GM19351 (cell line): ENCODE measurements around the gene NSMF.
A peak's percentile ranks its signal among the peaks of the same experiment; 100 is the strongest.

ENCODE experiments used
- ATAC-seq: cut with Tn5 transposase; IDR thresholded peaks from one replicate; pipeline ENCODE4 v1.9.1; 2021; ENCODE audit warnings: mild to moderate bottlenecking, moderate library complexity; ENCODE audit not compliant: unreplicated experiment

Gene NSMF

GRCh38 chr9:137448602-137448962 lies 10.6 kb downstream of the NSMF start:
- ATAC-seq, result no peak

DNA sequence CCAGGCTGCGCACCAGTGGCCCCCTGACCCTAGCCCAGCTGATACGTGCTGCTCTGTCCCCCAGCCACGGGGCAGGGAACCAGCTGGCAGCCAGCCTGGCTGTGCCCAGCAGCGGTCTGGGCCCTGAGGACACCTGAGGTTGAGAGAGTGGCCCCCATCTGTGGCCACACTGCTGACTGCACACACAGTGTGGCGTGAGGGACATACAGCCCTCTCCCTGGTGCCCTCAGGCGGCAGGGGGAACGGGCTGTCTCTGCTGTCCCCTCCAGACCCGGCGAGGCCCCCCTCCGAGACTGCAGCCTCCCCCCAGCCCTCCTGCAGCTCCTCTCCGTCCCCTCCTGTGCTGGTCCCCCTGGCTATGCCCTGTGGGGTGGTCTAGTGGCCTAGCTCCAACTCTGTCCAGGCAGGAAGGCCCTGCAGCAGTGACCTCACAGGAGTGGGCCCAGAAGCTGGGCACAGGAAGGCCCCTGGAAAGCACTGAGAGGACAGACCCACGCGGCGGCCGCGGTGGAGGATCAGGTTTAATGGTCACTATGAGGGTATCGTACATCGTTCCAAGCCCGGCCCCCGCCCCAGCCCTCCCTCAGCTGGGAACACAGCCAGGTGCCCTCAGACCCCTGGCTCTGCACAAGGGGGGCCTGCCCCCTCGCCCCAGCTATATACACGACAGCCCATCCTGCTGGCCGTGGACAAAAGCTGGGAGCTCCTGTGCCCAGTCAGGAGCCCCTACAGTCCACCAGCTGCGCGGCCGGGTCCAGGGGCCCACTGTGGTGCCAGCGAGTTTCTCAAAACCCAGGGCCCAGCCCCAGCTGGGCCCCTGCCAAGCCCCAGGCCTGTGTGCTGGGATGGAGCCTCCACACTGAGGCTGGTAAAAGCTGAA lies 11.2 kb downstream of the NSMF start:
- ATAC-seq, result no peak

GRCh38 chr9:137446851-137447471 lies 12.2 kb downstream of the NSMF start:
- ATAC-seq, result no peak

DNA sequence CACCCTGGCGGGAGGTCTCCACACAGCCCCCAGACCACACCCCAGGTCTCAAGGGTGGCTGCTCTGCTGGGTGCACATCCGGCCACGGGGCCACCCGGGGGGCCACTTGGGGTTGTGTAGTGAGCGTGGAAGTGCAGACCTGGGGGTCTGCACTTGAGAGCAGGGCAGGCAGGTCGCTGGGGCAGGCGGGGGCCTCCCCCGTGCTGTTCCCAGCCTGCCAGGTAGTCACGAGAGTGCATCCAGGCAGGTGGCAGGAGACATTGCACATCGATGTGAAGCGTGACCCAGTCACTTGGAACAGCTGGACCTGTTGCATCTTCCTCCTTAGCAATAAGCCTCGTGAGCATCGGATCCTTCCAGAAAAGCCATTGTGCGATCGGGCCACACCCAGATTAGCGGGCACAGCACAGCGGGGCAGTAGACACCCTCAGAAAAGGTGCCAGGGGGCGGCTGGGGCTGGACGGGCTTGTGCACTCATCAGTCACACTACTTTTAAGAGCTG lies 13.2 kb downstream of the NSMF start:
- ATAC-seq, result no peak

GRCh38 chr9:137445275-137445807 lies 13.8 kb downstream of the NSMF start:
- peak; percentile 66 for ATAC-seq

DNA sequence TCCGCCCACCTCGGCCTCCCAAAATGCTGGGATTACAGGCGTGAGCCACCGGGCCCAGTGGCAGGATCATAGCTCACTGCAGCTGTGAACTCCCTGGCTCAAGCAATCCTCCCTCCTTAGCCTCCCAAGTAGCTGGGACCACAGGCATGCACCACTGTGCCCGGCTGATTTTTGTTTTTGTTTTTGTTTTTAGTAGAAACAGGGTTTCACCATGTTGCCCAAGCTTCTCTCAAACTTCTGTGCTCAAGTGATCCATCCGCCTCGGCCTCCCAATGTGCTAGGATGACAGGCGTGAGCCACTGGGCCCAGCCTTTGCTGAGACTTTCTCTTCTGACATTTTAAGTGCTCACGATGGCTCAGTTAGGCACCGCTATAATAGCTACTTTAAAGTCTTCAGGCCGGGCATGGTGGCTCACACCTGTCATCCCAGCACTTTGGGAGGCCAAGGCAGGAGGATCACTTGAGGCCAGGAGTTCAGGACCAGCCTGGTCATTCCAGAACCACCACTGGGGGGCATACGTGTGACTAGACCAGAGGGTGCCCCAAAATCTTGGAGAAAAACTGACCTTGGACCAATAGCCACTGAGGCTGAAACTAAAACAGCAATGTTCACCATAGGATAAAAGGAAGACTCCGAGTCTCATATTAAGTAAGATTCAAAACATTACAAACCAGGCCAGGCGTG lies 14.9 kb downstream of the NSMF start:
- no peak for ATAC-seq

DNA sequence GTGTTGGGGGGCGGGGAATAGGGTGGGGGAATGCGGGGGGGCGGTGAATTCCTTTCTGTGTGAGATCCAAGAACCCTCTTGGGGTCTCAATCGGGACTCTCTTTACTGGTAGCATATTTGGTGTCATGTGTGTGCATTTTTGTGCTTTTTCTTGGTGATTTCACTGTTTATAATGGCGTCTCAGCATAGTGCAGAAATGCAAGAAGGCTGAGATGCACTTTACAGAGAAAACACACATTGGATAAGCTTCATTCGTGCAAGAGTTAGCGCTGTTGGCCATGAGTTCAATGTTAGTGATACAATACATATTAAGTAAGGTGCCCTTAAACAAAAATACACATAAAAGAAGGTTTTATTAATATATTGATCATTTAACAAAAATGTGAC lies 17.2 kb downstream of the NSMF start:
- no peak for ATAC-seq

DNA sequence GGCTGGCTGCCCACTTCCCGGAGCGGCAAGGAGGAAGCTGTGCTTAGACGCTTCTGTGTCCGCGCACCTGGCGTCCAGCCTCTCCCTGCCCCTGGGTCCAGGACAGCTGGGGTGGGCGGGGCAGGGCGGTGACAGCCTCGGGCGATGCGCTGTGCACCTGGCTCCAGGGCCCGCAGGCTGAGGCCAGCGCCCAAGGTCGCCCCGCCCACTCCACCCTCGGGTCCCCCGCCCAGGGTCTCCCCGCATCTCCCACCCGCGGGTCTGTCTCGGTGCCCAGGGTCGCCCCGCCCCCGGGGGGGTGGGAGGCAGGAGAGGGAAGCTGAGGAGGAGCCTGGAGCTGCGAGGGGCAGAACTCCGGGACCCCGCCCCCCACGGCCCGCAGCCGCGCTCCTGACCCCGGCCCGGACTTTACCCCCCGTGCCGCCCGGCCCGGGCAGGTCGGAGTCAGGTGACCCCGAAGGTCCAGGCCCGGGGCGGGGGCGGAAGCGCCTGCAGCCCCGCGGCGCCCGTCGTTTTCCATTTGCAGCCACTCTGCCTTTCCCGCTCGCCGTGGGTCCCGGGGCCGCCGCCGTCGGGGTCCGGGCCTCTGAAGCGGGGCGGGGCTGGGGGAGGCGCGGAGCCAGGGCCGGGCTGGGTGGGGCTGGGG lies 17.7 kb downstream of the NSMF start, which contains the start of gene ENTPD8:
Gene ENTPD8 (minus strand): TSS at position 69 of the 646 bp plus-strand sequence. CDS start 3,072 bp downstream, outside the sequence.
- ATAC-seq, result no peak

DNA sequence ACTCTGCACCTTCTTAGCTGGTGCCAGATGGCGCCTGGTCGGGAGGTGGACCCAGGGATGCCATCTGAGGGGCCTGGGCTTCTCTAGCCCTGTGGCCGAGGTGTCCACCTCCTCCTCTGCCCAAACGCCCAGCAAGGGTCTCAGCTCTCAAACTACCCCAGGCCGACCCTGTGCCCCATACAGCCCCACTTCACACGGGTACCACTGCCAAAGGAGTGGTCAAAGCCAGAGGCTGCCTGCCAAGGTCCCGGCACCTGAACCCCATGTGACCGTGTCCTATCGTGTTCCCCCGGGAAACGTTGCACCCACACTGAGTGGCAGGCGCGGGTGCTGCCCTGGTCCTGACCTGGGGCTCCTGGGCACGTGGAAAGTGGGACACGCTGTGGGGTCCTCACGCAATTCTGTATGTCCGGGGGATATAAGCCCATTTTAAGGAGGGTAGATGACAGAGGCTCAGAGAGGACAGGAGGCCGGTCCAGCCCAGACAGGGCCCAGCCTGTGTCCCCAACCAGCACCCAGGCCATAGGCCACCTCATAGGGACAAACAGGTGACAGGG lies 19.9 kb downstream of the NSMF start:
- ATAC-seq, result no peak

GRCh38 chr9:137438591-137439157 lies 20.5 kb downstream of the NSMF start:
- no peak for ATAC-seq

- ATAC-seq, result no peak
Measured at GRCh38 chr9:137437691-137438590, 21.2 kb downstream of the NSMF start.

GRCh38 chr9:137436761-137437600 lies 22.2 kb downstream of the NSMF start:
- ATAC-seq, result no peak

GRCh38 chr9:137435980-137436760 lies 23.0 kb downstream of the NSMF start:
- no peak for ATAC-seq

- no peak for ATAC-seq
Measured at GRCh38 chr9:137435381-137435891, 23.7 kb downstream of the NSMF start.

GRCh38 chr9:137434498-137435380 lies 24.4 kb downstream of the NSMF start:
- no peak for ATAC-seq

GRCh38 chr9:137433916-137434431 lies 25.2 kb downstream of the NSMF start:
- ATAC-seq, result no peak
